ENCODE measurements around the gene AIG1.
"Not testable (repeated sequence)": the region's sequence is repeated elsewhere in the genome, so short reads cannot be mapped to it uniquely, and the experiment has no call there.

Gene AIG1

DNA sequence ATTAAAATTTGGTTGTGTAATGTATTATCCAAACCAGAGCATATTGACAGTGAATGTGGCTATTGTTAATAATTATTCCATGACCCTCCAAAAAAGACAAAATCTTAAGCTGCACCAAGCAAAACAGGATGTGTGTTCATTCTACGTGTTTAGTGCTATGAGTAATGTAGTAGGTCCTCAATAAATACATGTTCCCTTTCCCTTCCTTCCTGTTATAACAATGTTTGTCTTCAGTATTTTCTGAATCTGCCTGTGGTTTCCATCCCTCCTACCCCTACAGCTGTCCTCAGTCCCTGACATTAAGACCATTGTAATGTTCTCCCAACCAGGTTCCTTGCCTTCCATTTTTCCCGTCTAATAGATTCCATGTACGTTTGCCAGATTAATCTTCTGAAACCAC is 163.8 kb downstream of the AIG1 start:
- DNase-seq (ENCODE audit: low read depth in 2 of 3, low spot score in 1 of 3), result no peak

DNA sequence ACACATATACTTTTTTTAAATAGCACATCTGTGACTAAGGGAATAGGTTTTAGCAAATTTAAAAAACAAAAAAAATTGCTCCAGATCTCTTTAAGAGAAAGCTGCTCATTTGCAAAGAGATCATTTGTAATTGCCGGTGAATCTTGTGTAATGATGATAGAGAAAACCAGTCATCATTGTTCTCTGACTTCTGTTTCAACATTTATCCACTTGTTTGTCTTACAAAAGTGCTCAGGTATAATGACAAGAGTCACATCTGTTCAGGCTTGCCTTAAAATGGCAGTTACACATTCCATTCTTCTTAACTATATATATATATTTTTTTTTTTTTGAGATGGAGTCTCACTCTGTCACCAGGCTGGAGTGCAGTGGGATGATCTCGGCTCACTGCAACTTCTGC is 165.2 kb downstream of the AIG1 start:
- no peak for DNase-seq (ENCODE audit: low read depth in 2 of 3, low spot score in 1 of 3)

DNA sequence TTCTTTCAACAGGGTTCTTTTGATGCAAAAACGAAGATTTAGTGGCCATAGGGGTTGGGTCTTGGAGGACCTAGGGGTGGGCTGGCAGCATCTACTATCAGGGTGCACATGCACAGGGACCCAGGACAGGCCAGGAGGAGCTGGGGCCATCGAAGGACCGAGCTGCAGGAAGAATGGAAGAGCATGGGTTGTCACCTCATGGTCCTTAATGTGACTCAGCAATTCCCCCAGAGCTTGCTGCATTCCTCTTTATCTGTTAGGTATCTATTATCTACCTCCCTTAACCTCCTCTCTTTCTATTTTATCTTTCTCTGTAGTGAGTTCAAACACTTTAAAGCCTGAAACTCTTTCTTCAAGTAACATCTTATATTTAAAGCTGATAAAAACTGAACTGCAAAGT is 167.0 kb downstream of the AIG1 start:
- DNase-seq (ENCODE audit: low read depth in 2 of 3, low spot score in 1 of 3), result no peak

GRCh38 chr6:143229400-143229799 is 168.7 kb downstream of the AIG1 start:
- DNase-seq (ENCODE audit: low read depth in 2 of 3, low spot score in 1 of 3), result no peak

- peak in 2 of 3 donors; percentile 9 to 22 for DNase-seq (ENCODE audit: low read depth in 2 of 3, low spot score in 1 of 3)
Observed at GRCh38 chr6:143232849-143233248, 172.2 kb downstream of the AIG1 start.

DNA sequence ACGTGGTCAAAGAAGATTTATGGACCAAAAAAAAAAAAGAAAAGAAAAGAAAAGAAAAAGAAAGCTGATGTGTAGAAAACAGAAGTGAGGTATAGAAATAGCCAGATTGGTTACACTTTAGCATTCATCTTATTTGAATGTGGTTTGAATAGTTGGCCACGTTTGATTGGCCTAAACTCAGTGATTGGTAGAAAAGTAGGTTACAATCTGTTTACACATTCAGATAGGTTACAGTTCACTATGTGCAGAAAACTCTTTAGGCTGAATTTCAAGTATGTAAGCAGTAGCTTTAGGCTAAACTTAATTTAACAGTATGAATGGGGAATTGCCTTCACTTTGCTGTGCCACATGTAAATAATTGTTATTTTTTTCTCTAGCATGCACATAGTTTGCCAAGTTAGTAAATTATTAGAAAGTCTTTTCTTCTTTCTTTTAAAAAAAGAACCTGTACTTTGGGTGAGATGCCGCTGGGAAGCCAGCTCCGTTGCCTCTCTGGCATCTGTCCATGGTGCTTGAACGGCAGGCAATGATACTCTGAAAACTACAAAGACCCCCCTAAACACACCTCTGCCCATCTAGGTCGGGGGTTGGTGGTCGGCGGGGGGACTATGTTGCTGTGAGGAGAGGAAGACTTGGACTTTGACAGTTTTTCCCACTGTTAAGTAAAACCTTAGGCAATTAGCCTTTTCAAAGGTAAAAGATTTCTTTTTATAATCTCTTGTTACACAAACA is 173.0 kb downstream of the AIG1 start:
- no peak for DNase-seq (ENCODE audit: low read depth in 2 of 3, low spot score in 1 of 3)

- DNase-seq (ENCODE audit: low read depth in 2 of 3, low spot score in 1 of 3), result no peak
Observed at GRCh38 chr6:143234734-143235133, 174.0 kb downstream of the AIG1 start.

- no peak for DNase-seq (ENCODE audit: low read depth in 2 of 3, low spot score in 1 of 3)
Observed at GRCh38 chr6:143236151-143236798, 175.6 kb downstream of the AIG1 start.

DNA sequence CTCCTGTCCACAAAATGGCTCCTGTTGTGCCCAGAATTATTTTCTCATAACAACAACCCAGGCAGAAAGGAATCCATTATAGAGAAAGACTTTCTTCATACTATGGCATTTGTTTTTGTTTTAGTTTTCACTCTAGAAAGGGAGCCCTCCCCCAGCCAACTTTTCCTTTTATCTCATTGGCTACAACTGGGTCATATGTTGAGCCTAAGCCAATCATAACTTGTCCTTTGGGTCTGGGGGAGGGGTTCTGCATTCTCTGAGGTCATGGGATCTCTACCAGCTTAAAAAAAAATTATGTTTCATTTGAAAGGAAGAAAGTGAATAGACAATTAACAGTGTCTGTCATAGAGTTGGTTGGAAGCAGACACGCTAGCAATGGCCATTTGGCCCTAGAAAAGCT is 177.6 kb downstream of the AIG1 start:
- DNase-seq (ENCODE audit: low read depth in 2 of 3, low spot score in 1 of 3), result no peak

DNA sequence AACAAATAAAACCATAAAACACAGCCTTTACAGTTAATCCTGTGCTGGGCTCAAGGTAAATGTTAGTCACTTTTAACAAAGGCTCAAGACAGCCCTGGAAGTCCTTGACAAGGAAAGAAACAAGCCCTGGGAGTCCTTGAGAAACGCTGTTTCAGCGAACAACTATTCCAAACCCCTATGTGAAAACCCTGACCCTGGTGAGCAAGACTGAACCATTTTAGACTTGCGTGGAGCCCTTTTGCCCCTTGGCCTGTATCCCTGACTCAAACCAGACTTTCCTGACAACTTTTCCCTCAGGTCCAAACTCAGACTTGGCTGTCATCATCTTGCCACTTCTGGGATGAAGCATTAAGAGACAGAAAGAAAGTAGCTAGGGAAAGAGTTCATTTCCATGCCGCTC is 180.4 kb downstream of the AIG1 start:
- no peak for DNase-seq (ENCODE audit: low read depth in 2 of 3, low spot score in 1 of 3)

DNA sequence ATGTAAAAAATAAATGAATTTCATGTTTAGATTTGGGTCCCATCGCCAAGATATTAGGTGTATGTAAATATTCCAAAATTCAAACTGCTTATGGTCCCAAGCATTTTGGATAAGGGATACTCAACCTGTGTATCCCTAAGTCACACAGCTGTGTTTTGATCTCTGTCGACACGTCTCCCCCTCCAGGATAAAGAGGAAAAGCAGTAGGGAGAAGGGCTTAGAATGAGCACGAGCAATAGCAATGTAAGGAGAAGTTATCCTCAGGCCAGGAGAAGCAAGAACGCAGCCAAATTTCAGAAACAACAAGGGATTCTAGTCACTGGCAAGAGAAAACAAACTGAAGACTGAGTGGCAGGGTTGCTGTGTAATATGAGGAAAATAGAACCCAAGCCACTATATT is 181.2 kb downstream of the AIG1 start:
- no peak for DNase-seq (ENCODE audit: low read depth in 2 of 3, low spot score in 1 of 3)

- no peak for DNase-seq (ENCODE audit: low read depth in 2 of 3, low spot score in 1 of 3)
Observed at GRCh38 chr6:143243786-143244185, 183.1 kb downstream of the AIG1 start.

DNA sequence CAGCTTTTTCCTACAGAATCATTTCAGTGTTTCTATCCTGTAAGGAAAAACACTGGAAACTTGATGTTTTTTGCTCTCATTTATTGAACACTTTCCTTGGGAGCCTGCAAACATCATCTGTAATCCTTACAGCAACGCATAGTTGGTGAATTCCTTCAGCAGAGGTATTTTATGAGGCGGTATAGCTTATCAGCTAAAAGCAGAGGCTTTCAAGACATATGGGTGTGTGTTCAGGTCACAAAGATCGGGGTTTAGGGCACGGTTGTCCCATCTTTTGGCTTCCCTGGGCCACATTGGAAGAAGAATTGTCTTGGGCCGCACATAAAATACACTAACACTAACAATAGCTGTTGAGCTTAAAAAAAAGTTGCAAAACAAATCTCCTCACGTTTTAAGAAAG is 185.0 kb downstream of the AIG1 start:
- DNase-seq (ENCODE audit: low read depth in 2 of 3, low spot score in 1 of 3), result no peak

GRCh38 chr6:143246166-143246775 is 185.6 kb downstream of the AIG1 start:
- DNase-seq (ENCODE audit: low read depth in 2 of 3, low spot score in 1 of 3), result not testable (repeated sequence)

DNA sequence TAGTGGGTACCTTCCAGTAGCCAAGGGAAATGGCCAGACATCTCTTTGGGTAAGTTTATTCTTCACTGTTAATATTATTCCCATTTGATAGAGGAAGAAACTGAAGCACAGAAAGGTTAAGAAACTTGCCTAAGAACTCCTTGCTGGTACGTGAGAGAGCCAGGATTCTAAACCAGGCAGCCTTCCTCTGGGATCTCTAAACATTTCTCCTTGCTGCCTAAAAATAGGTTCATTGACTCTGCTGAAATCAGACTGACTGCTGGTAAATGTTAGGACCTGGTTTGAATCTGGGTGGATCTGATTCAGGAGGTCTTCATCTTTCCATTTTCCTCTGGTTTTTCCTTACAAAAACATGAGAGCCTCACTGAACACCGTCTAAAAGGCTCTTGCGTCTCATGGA is 186.9 kb downstream of the AIG1 start:
- DNase-seq (ENCODE audit: low read depth in 2 of 3, low spot score in 1 of 3), result no peak

GRCh38 chr6:143248359-143248758 is 187.7 kb downstream of the AIG1 start:
- DNase-seq (ENCODE audit: low read depth in 2 of 3, low spot score in 1 of 3), result peak in 2 of 3 donors; percentile 4 to 16

GRCh38 chr6:143251288-143251687 is 190.6 kb downstream of the AIG1 start:
- DNase-seq (ENCODE audit: low read depth in 2 of 3, low spot score in 1 of 3), result no peak

DNA sequence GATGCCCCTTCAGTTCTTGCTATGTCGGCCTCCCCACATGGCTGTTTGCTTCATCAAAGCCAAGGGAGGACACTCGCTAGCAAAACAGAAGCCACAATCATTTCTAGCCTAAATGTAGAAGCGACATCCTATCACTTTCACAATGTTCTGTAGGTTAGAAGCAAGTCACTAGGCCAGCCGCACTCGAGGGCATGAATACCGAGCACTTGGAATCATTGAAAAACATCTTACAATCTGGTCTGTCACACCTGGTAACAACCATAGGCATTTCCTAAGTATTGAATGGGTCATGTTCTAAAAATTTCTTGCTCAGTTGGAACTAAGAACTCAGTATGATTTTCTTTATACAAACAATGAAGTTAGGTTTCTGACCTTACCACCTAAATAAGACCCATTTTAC is 192.3 kb downstream of the AIG1 start:
- no peak for DNase-seq (ENCODE audit: low read depth in 2 of 3, low spot score in 1 of 3)

- DNase-seq (ENCODE audit: low read depth in 2 of 3, low spot score in 1 of 3), result no peak
Observed at GRCh38 chr6:143253586-143253985, 192.9 kb downstream of the AIG1 start.

DNA sequence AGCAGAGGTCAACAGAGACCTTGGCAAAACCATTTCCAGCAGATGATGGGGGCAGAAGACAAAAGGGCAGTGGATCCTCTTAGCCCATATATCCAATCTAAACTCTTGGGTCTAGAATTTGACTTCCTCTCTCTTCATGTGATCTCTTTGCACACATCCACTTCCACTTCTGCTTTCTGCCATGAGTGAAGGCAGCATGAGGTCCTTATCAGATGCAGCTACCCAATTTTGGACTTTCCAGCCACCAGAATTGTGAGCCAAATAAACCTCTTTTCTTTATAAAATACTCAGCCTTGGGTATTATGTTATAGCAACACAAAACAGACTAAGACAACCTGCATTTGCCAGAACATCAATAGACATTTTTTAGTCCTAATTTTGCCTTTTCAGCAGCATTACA is 198.3 kb downstream of the AIG1 start:
- no peak for DNase-seq (ENCODE audit: low read depth in 2 of 3, low spot score in 1 of 3)

GRCh38 chr6:143260857-143261256 is 200.2 kb downstream of the AIG1 start:
- DNase-seq (ENCODE audit: low read depth in 2 of 3, low spot score in 1 of 3), result no peak

GRCh38 chr6:143261899-143262436 is 201.3 kb downstream of the AIG1 start:
- DNase-seq (ENCODE audit: low read depth in 2 of 3, low spot score in 1 of 3), result no peak
